ENCODE data around the gene ARHGAP22. TPM values are rescaled to one million over a fixed set of nuclear protein-coding genes. Genes with fewer than 3 reads are reported as not detected.
A peak's percentile ranks its signal among the peaks of the same experiment; 100 is the strongest.

The ARHGAP22 gene
- polyA plus RNA-seq, 1 donor, result 1.3 TPM

GRCh38 chr10:48459270-48460150, 145.4 kb downstream of the ARHGAP22 start:
- DNase-seq, result no peak

DNA sequence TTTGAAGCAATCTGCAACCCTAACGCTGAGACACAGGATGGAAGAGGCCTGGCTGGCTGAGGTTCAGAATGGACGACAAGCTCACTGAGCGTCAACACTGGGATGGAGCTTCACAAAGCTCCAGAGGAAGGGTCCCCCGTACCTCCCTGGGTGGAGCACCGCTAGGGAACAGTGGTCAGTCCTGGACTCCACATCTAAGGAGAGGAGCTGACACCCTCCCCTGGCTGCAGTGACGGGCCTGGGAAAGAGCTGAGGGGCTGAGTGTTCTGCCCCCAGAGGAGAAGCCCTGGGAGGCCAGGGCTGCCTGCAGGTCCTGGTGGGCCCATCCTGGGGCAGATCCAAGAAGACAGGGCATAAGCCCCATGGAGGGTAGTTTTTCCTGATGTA, 146.2 kb downstream of the ARHGAP22 start:
- no peak for DNase-seq

DNA sequence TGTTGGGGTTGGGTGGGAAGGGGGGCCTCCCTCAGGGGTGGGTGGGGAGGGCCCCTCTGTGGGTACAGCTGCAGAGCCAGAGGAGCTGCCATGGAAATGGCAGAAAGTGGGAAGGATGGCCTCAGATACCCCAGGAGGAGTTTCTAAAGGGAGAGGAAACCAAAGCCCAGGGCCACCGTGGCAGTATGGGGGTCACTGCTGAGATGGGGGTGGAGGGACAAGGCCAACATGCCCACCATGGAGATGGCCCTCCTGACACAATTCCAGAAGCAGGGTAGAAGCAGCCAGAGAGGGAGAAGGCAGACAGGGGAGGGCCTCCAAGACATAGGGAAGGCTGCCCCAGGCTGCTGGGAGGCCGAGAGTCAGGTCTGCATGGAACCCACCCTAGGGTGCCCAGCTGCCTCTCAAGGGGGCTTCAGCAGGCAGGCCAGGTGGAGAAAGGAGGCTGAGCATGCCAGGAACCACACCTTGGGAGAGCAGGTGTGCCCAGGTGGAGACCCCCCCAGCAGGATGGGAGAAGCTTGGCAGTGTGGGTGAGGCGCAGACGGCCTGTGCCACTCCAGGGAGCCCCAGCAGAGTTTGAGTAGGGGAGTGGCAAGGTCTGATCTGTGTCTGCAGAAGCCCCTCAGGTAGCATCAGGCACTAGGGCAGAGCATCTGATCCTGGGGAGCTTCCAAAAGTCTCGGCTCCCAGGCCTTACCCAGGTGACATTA, 146.8 kb downstream of the ARHGAP22 start:
- DNase-seq, result no peak

- DNase-seq, result no peak
Observed at GRCh38 chr10:48456808-48457761, 147.8 kb downstream of the ARHGAP22 start.

DNA sequence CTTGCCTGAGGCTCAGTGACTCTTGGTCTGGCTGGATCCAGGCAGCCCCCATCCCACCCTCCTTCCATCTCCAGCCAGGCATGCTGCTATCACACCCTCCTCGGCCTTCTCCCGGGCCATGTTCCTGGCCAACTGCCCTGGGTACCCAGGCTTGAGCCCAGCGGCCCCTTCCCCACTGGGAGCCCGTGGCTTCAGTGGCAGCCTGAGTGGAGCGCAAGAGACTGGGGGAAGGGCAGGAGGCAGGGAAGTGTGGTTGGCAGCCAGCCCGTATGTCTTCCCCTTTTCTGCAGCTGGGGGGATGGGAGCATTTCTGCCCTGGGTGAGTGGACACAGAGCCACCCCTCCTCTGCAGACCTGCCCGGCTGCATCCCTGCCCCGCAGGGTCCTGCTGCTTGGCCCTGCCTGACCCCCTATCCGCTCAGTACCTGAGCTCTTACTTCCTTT, 148.5 kb downstream of the ARHGAP22 start:
- peak; percentile 49 for DNase-seq

DNA sequence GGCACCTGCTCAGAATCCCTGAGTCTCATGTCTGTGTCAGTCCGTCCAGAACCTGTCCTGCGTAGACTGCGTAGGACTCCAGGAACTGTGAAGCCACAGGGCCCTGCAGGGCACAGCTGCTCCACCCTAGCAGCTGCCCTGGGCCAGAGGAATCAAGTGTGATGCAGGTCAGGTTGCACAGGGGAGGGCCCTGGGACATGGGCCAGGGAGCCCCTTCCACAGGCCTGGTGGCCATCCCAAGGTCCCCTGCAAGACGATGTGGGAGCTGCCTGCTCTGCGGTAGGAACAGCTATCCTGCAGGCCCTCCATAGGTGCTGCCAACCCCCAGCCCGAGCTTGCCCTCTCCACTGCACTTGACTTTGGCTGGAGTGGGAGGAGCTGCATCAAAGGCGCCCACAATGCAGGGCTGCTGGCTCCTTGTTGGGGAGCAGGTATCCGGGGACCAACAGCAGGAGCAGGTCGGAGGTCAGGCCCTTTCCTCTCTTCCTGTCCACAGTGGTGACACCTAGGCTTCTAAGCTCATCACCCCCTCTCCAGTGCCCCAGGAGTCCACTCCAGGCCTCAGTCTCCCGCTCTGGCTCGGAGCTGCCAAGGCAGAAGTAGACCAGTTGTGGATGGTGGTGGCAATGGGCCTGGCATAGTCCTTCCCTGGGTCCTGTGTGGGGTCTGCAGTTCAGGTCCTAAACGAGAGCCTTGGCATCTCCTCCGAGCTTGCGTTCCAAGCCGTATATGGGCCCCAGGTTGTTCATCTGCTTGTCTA, 149.3 kb downstream of the ARHGAP22 start:
- no peak for DNase-seq

GRCh38 chr10:48455055-48455391, 149.8 kb downstream of the ARHGAP22 start:
- no peak for DNase-seq

DNA sequence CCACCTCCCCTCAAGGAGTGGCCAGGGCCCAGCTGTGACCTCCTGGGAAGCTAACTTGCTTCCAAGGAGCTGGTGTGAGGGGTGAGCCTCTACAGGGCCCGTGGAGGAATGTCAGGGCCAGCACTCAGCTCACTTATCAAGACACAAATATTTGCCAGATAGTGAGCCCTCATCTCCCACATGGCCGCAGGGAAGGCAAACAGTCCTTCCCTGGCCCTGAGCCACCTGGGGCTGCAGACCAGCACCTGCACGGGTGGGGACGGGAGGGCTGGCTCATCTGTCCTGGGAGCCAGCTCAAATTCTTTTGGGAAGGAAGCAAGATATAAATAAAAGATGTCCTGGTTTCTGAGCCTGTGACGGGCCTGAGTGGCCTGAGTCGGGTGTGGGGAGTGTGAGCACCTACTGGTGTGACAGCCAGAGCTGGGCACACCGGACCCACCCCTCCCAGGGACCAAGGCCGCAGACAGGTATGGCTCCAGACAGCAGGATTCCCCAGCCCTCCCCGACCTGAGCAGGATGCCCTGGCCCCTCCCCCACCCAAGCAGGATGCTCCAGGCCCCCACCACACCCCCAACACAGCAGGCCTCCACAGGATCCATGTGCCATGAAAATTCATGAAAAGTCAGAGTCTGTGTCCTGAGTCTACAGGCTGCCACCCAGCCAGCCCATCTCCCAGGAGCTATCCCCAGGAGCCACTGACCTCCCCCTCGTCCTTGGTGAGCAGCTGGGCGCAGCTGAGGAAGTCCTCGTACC, 150.4 kb downstream of the ARHGAP22 start:
- no peak for DNase-seq

GRCh38 chr10:48453451-48454301, 151.2 kb downstream of the ARHGAP22 start:
- no peak for DNase-seq

- no peak for DNase-seq
Observed at GRCh38 chr10:48452879-48453412, 151.9 kb downstream of the ARHGAP22 start.

GRCh38 chr10:48451969-48452878, 152.6 kb downstream of the ARHGAP22 start:
- no peak for DNase-seq

- no peak for DNase-seq
Observed at GRCh38 chr10:48450741-48451466, 154.0 kb downstream of the ARHGAP22 start.

DNA sequence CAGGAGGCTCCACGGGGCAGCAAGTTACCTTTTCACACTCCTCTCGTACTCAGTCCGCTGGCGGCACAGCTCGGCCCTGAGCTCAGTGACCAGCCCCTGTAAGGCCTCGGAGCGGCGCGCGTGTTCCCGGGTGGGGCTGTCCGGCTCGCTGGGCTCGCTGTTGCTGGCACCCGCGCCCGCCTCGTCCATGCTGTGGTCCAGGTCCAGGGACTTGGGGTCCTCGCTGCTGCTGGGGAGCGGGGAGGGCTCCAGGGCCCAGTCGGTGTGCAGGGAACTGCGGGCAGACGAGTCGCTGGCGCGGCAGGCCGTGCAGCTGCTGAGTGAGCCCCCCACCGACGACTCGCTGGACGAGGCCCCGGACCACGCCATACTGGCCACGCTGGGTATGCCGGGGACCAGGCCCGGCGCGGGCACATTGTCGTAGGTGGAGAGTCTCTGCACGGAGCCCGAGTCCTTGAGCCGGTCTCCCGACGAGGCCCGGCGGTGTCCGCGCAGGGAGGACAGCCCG, 154.6 kb downstream of the ARHGAP22 start:
- DNase-seq, result no peak

- no peak for DNase-seq
Observed at GRCh38 chr10:48449501-48450232, 155.2 kb downstream of the ARHGAP22 start.

- no peak for DNase-seq
Observed at GRCh38 chr10:48448796-48449195, 156.1 kb downstream of the ARHGAP22 start.

GRCh38 chr10:48447356-48448215, 157.3 kb downstream of the ARHGAP22 start:
- no peak for DNase-seq

All from hindlimb muscle (tissue), 1 donor.